HCT116 (cell line): ENCODE data around the gene C10orf90. TPM values are rescaled to one million over a fixed set of nuclear protein-coding genes. Genes with fewer than 3 reads are reported as not detected.

ENCODE experiments used
- ATAC-seq: fragments of 200-7000 bp; cut with Tn5 transposase; 2 replicates; pipeline ENCODE4 v1.9.1; 2020; ENCODE audit warnings: mild to moderate bottlenecking, moderate library complexity
- BruUV-seq: library from RNA; stranded (reverse); fragments of 400-500 nt; replicated peaks from 2 replicates; lab custom pipeline; 2021; lab: Mats Ljungman, UMichigan
- CTCF ChIA-PET: fragments of 300-600 bp; sonication (Branson Sonifier 250); formaldehyde crosslinking; loops from one replicate; lab custom pipeline; 2021; ENCODE audit warnings: antibody characterized with exemption; lab: Charles Lee
- POLR2A ChIA-PET: fragments of 300-600, 350-600 bp; sonication (Branson Sonifier 250); formaldehyde crosslinking; loops from one replicate; lab custom pipeline; 2021; ENCODE audit warnings: antibody characterized with exemption; lab: Charles Lee
- RAD21 ChIA-PET, 2 experiments: fragments of 300-600 bp; sonication (Branson Sonifier 250); formaldehyde crosslinking; loops; one replicate each; lab custom pipeline; 2023; ENCODE audit warnings: low total read pairs in 2 of 2; ENCODE audit not compliant: uncharacterized antibody in 2 of 2, unreplicated experiment in 2 of 2, low non-redundant PET in 1 of 2; lab: Charles Lee
- DNase-seq: peaks from one replicate; pipeline ENCODE4 v3.0.0-alpha.2; 2010; ENCODE audit warnings: low read depth, low spot score
- H2AFZ ChIP-seq: fragments of 200-600 bp; shearing (Covaris generic), sonication (generic); 2 replicates; pipeline ENCODE4 v1.6.1; 2017; ENCODE audit warnings: low read depth, mixed run types, mixed read lengths, antibody characterized with exemption, low read length; ENCODE audit not compliant: poor library complexity, severe bottlenecking
- H3K27ac ChIP-seq: 2 replicates; pipeline ENCODE4 v1.5.1; 2012; ENCODE audit warnings: low read depth, low read length
- H3K27me3 ChIP-seq: fragments of 200-600 bp; sonication (generic); 2 replicates; pipeline ENCODE4 v1.6.1; 2016; ENCODE audit warnings: mixed run types, low read length, mixed read lengths; ENCODE audit not compliant: insufficient read depth
- H3K36me3 ChIP-seq, 2 experiments: fragments of 200-500 bp in 1 of 2; fragments of 200-600 bp in 1 of 2; sonication (Bioruptor generic) in 1 of 2; sonication (generic) in 1 of 2; 2 replicates each; pipeline versions ENCODE4 v1.5.1 to v1.6.1; 2014 to 2016; ENCODE audit warnings: low read length in 2 of 2, inconsistent platforms in 1 of 2, mixed read lengths in 1 of 2, mixed run types in 1 of 2; ENCODE audit not compliant: insufficient read depth in 2 of 2, control insufficient read depth in 1 of 2
- H3K4me1 ChIP-seq, 2 experiments: fragments of 200-600 bp in 1 of 2; sonication (generic) in 1 of 2; 2 replicates each; pipeline versions ENCODE4 v1.5.1 to v1.6.1; 2012 to 2017; ENCODE audit warnings: low read length in 2 of 2, inconsistent platforms in 1 of 2, mild to moderate bottlenecking in 1 of 2, mixed read lengths in 1 of 2, mixed run types in 1 of 2, moderate library complexity in 1 of 2; ENCODE audit not compliant: insufficient read depth in 2 of 2, control insufficient read depth in 1 of 2
- H3K4me2 ChIP-seq: fragments of 200-600 bp; sonication (generic); 2 replicates; pipeline ENCODE4 v1.6.1; 2017; ENCODE audit warnings: mixed run types, low read length, mixed read lengths
- H3K4me3 ChIP-seq, 2 experiments: fragments of 200-600 bp in 1 of 2; sonication (generic) in 1 of 2; replicated peaks in 1 of 2; 2 replicates each; pipeline ENCODE4 v1.5.1; 2011 to 2016; ENCODE audit warnings: low read length in 2 of 2, control low read depth in 1 of 2, low read depth in 1 of 2, mild to moderate bottlenecking in 1 of 2, mixed read lengths in 1 of 2, mixed run types in 1 of 2
- H3K79me2 ChIP-seq: fragments of 200-600 bp; sonication (generic); 2 replicates; pipeline ENCODE4 v1.6.1; 2017; ENCODE audit warnings: mild to moderate bottlenecking, mixed run types, low read length, moderate library complexity, mixed read lengths; ENCODE audit not compliant: insufficient read depth
- H3K9ac ChIP-seq: fragments of 200-600 bp; sonication (generic); 2 replicates; pipeline ENCODE4 v1.6.1; 2016; ENCODE audit warnings: low read length, mixed read lengths
- H3K9me2 ChIP-seq: fragments of 200-600 bp; sonication (generic), shearing (Covaris generic); 2 replicates; pipeline ENCODE4 v1.6.1; 2017; ENCODE audit warnings: mixed run types, mild to moderate bottlenecking, moderate library complexity; ENCODE audit not compliant: insufficient read depth
- H3K9me3 ChIP-seq, 2 experiments: fragments of 200-500 bp in 1 of 2; fragments of 200-600 bp in 1 of 2; sonication (Bioruptor generic) in 1 of 2; sonication (generic) in 1 of 2; 2 replicates each; pipeline ENCODE4 v1.6.1; 2014 to 2017; ENCODE audit warnings: low read length in 2 of 2, mixed read lengths in 2 of 2, inconsistent platforms in 1 of 2, low read depth in 1 of 2, mild to moderate bottlenecking in 1 of 2, mixed run types in 1 of 2, moderate library complexity in 1 of 2; ENCODE audit not compliant: control insufficient read depth in 1 of 2, insufficient read depth in 1 of 2
- H4K20me1 ChIP-seq: fragments of 200-600 bp; sonication (generic), shearing (Covaris generic); 2 replicates; pipeline ENCODE4 v1.6.1; 2017; ENCODE audit warnings: mixed run types, mild to moderate bottlenecking, moderate library complexity; ENCODE audit not compliant: insufficient read depth
- CBX3 ChIP-seq: IDR thresholded peaks from 2 replicates; pipeline ENCODE4 v1.6.1; 2012; ENCODE audit warnings: low read depth
- CEBPB ChIP-seq: IDR thresholded peaks from 2 replicates; pipeline ENCODE4 v1.6.1; 2012; ENCODE audit warnings: low read depth
- CTCF ChIP-seq, 3 experiments: fragments of 200-600 bp in 1 of 3; sonication (generic) in 1 of 3; IDR thresholded peaks in 2 of 3; conservative IDR thresholded peaks in 1 of 3; 2 replicates each; pipeline ENCODE4 v1.5.1; 2012 to 2017; ENCODE audit warnings: low read depth in 2 of 3, low read length in 2 of 3, antibody characterized with exemption in 1 of 3, borderline replicate concordance in 1 of 3, control low read depth in 1 of 3, mild to moderate bottlenecking in 1 of 3, mixed read lengths in 1 of 3, mixed run types in 1 of 3, moderate library complexity in 1 of 3; ENCODE audit not compliant: insufficient read depth in 1 of 3
- EGR1 ChIP-seq: IDR thresholded peaks from 2 replicates; pipeline ENCODE4 v1.6.1; 2012; ENCODE audit warnings: low read depth
- ELF1 ChIP-seq: IDR thresholded peaks from 2 replicates; pipeline ENCODE4 v1.6.1; 2012; ENCODE audit warnings: low read depth, borderline replicate concordance
- EZH2phosphoT487 ChIP-seq: fragments of 200-600 bp; IDR thresholded peaks from 2 replicates; pipeline ENCODE4 v1.6.1; 2018; ENCODE audit warnings: antibody characterized with exemption, borderline replicate concordance
- FOSL1 ChIP-seq: IDR thresholded peaks from 2 replicates; pipeline ENCODE4 v1.6.1; 2012; ENCODE audit warnings: low read depth
- RAD21 ChIP-seq: IDR thresholded peaks from 2 replicates; pipeline ENCODE4 v1.6.1; 2012; ENCODE audit warnings: low read depth, mild to moderate bottlenecking
- TCF7L2 ChIP-seq: IDR thresholded peaks from 2 replicates; pipeline ENCODE4 v1.7.0; 2011; ENCODE audit warnings: borderline replicate concordance, inconsistent platforms; ENCODE audit not compliant: insufficient read depth, insufficient read length; ENCODE audit errors: extremely low read depth
- ZNF274 ChIP-seq: fragments of 200-500 bp; sonication (Bioruptor generic); IDR thresholded peaks from 2 replicates; pipeline ENCODE4 v1.6.1; 2014; ENCODE audit warnings: mild to moderate bottlenecking, low read depth, low read length, inconsistent platforms
- intact Hi-C: fragments of 100-400 bp; cut with micrococcal nuclease; formaldehyde crosslinking; loops from 2 replicates; pipeline ENCODE4 v1.10.0; 2022
- total RNA-seq: library from RNA; stranded (reverse); gene quantifications from one replicate; pipeline ENCODE4 v1.2.1, GENCODE V29; 2021; ENCODE audit not compliant: unreplicated experiment

C10orf90 gene
- total RNA-seq, 1 experiment from 2014 or later = not detected

- Histone ChIP-seq H3K4me1 (no peaks in the 10 kb centered on the region), H3K27me3 (peaks cover 28% of the 10 kb centered on the region), H3K4me3 (no peak overlapping the region), H3K36me3 (no peaks in the 10 kb centered on the region), H3K9ac (no peak overlapping the region), H3K9me2 (no peaks in the 10 kb centered on the region), H3K9me3 (no peaks in the 10 kb centered on the region), H3K27ac (no peak overlapping the region), H4K20me1 (no peaks in the 10 kb centered on the region), H2AFZ (no peak overlapping the region), H3K4me2 (no peak overlapping the region), H3K79me2 (no peaks in the 10 kb centered on the region)
- DNase-seq (no peak), ATAC-seq (no peak)
- ChIA-PET RAD21 (no interaction called here), CTCF (no interaction called here), POLR2A (no interaction called here)
- TF ChIP-seq ELF1 (no peak), CBX3 (no peak), EGR1 (no peak), EZH2phosphoT487 (no peak), ZNF274 (no peak), TCF7L2 (no peak), FOSL1 (no peak), CEBPB (no peak), RAD21 (no peak), CTCF (IDR thresholded peaks at IDR 0.05 in 2 of 3, conservative IDR thresholded peaks at IDR 0.05 in 1 of 3; ENCODE audit: borderline replicate concordance in 1 of 3, insufficient read depth in 1 of 3, low read depth in 2 of 3, low read length in 2 of 3) (no peak)
- no TSS peak for BruUV-seq
- intact Hi-C loops = no loop called here
These were observed 94.2 kb downstream of the C10orf90 start for GRCh38 chr10:126576336-126576735.
